NCI-H774 (cell line): Measurements from ENCODE around the gene CAMTA1.
"Not testable (repeated sequence)": the region's sequence is repeated elsewhere in the genome, so short reads cannot be mapped to it uniquely, and the experiment has no call there.

Experiments
- DNase-seq: peaks from one replicate; lab custom pipeline; 2025; lab: John Stamatoyannopoulos, UW

CAMTA1 gene

GRCh38 chr1:7372477-7373120 lies 587.3 kb downstream of the CAMTA1 start:
- no peak for DNase-seq

GRCh38 chr1:7373251-7373650 lies 588.0 kb downstream of the CAMTA1 start:
- DNase-seq = no peak

- DNase-seq = no peak
Observed at GRCh38 chr1:7373876-7374562, 588.8 kb downstream of the CAMTA1 start.

GRCh38 chr1:7374563-7375160 lies 589.4 kb downstream of the CAMTA1 start:
- no peak for DNase-seq

GRCh38 chr1:7375329-7375728 lies 590.1 kb downstream of the CAMTA1 start:
- no peak for DNase-seq

- no peak for DNase-seq
Observed at GRCh38 chr1:7375781-7376660, 590.8 kb downstream of the CAMTA1 start.

- no peak for DNase-seq
Observed at GRCh38 chr1:7376676-7377075, 591.4 kb downstream of the CAMTA1 start.

- no peak for DNase-seq
Observed at GRCh38 chr1:7378346-7379130, 593.3 kb downstream of the CAMTA1 start.

GRCh38 chr1:7379441-7379971 lies 594.3 kb downstream of the CAMTA1 start:
- no peak for DNase-seq

GRCh38 chr1:7380068-7380467 lies 594.8 kb downstream of the CAMTA1 start:
- not testable (repeated sequence) for DNase-seq

GRCh38 chr1:7380712-7381111 lies 595.5 kb downstream of the CAMTA1 start:
- no peak for DNase-seq

- not testable (repeated sequence) for DNase-seq
Observed at GRCh38 chr1:7381729-7382128, 596.5 kb downstream of the CAMTA1 start.

- DNase-seq = no peak
Observed at GRCh38 chr1:7382971-7383370, 597.7 kb downstream of the CAMTA1 start.

- no peak for DNase-seq
Observed at GRCh38 chr1:7383671-7384520, 598.6 kb downstream of the CAMTA1 start.

- no peak for DNase-seq
Observed at GRCh38 chr1:7384679-7385078, 599.4 kb downstream of the CAMTA1 start.

- DNase-seq = no peak
Observed at GRCh38 chr1:7385471-7386225, 600.4 kb downstream of the CAMTA1 start.

GRCh38 chr1:7386226-7387052 lies 601.2 kb downstream of the CAMTA1 start:
- DNase-seq = no peak

- no peak for DNase-seq
Observed at GRCh38 chr1:7387053-7387927, 602.0 kb downstream of the CAMTA1 start.
